Panc1 (cell line): ENCODE results near the gene RAD23A. TPM values are rescaled to one million over a fixed set of nuclear protein-coding genes. Genes with fewer than 3 reads are reported as not detected.
A peak's percentile ranks its signal among the peaks of the same experiment; 100 is the strongest.

Experiments used
- ATAC-seq: fragments of 200-7000 bp; cut with Tn5 transposase; 2 replicates; pipeline ENCODE4 v1.9.1; 2020; ENCODE audit warnings: mild to moderate bottlenecking, moderate library complexity
- BruUV-seq: library from RNA; stranded (reverse); fragments of 400-500 nt; replicated peaks from 2 replicates; lab custom pipeline; 2021; lab: Mats Ljungman, UMichigan
- CTCF ChIA-PET: fragments of 300-600 bp; sonication (Branson Sonifier 250); formaldehyde crosslinking; loops from one replicate; lab custom pipeline; 2022; ENCODE audit warnings: antibody characterized with exemption; lab: Charles Lee
- POLR2A ChIA-PET: fragments of 300-600 bp; sonication (Branson Sonifier 250); formaldehyde crosslinking; loops from one replicate; lab custom pipeline; 2022; ENCODE audit warnings: antibody characterized with exemption; lab: Charles Lee
- DNase-seq: peaks from one replicate; pipeline ENCODE4 v3.0.0-alpha.2; 2010; ENCODE audit warnings: low read depth, low spot score
- H3K27ac ChIP-seq: 2 replicates; pipeline ENCODE4 v1.5.1; 2011; ENCODE audit warnings: mild to moderate bottlenecking, low read length, inconsistent platforms
- H3K27me3 ChIP-seq: fragments of 200-500 bp; sonication (Bioruptor generic); 2 replicates; pipeline ENCODE4 v1.6.0; 2014; ENCODE audit warnings: low read length, inconsistent platforms; ENCODE audit not compliant: control insufficient read depth, insufficient read depth
- H3K36me3 ChIP-seq: fragments of 200-500 bp; sonication (Bioruptor generic); 2 replicates; pipeline ENCODE4 v1.5.1; 2014; ENCODE audit warnings: inconsistent platforms, mild to moderate bottlenecking, low read length, moderate library complexity; ENCODE audit not compliant: control insufficient read depth, insufficient read depth
- H3K4me1 ChIP-seq: 2 replicates; pipeline ENCODE4 v1.5.1; 2011; ENCODE audit warnings: inconsistent platforms, mild to moderate bottlenecking, low read length, moderate library complexity; ENCODE audit not compliant: control insufficient read depth, insufficient read depth
- H3K4me3 ChIP-seq, 2 experiments: 2 replicates each; pipeline ENCODE4 v1.5.1; 2011 to 2012; ENCODE audit warnings: low read depth in 2 of 2, low read length in 2 of 2, mild to moderate bottlenecking in 2 of 2, inconsistent platforms in 1 of 2, moderate library complexity in 1 of 2
- H3K9me3 ChIP-seq: fragments of 200-500 bp; sonication (Bioruptor generic); 2 replicates; pipeline ENCODE4 v1.5.1; 2014; ENCODE audit warnings: low read depth, mild to moderate bottlenecking, inconsistent platforms, low read length, moderate library complexity; ENCODE audit not compliant: control insufficient read depth, insufficient read depth
- POLR2AphosphoS5 ChIP-seq: IDR thresholded peaks from 2 replicates; pipeline ENCODE4 v1.6.1; 2012; ENCODE audit warnings: mild to moderate bottlenecking, low read depth, low read length, moderate library complexity
- SIN3A ChIP-seq: IDR thresholded peaks from 2 replicates; pipeline ENCODE4 v1.6.1; 2012; ENCODE audit warnings: low read depth, mild to moderate bottlenecking, low read length, moderate library complexity, borderline replicate concordance; ENCODE audit not compliant: insufficient read depth
- TCF7L2 ChIP-seq: IDR thresholded peaks from 2 replicates; pipeline ENCODE4 v1.6.1; 2011; ENCODE audit warnings: mild to moderate bottlenecking, low read depth, low read length, inconsistent platforms
- in situ Hi-C: cut with HindIII; loops from 2 replicates; pipeline ENCODE4 v1.10.0; 2016; ENCODE audit warnings: low sequenced_read_pairs, low pct_unique_long_range_greater_than_20kb
- intact Hi-C: fragments of 100-400 bp; cut with micrococcal nuclease; formaldehyde crosslinking; loops from one replicate; pipeline ENCODE4 v1.10.0; 2022; ENCODE audit not compliant: unreplicated experiment
- total RNA-seq: library from RNA; stranded (reverse); gene quantifications from one replicate; pipeline ENCODE4 v1.2.1, GENCODE V29; 2021; ENCODE audit not compliant: unreplicated experiment
- TF ChIP-seq, protein P1 (sequence below), 2 experiments: IDR thresholded peaks; 2 replicates each; pipeline ENCODE4 v1.6.1; 2011 to 2012; ENCODE audit warnings: low read depth in 2 of 2, control low read depth in 1 of 2, low read length in 1 of 2, mild to moderate bottlenecking in 1 of 2, moderate library complexity in 1 of 2; ENCODE audit not compliant: insufficient read depth in 1 of 2
- TF ChIP-seq, protein P2 (sequence below): fragments of 450-650 bp; IDR thresholded peaks from 2 replicates; pipeline ENCODE4 v1.5.1; 2017; ENCODE audit warnings: mild to moderate bottlenecking

Gene RAD23A
- total RNA-seq, 1 experiment from 2014 or later: 111 TPM

DNA sequence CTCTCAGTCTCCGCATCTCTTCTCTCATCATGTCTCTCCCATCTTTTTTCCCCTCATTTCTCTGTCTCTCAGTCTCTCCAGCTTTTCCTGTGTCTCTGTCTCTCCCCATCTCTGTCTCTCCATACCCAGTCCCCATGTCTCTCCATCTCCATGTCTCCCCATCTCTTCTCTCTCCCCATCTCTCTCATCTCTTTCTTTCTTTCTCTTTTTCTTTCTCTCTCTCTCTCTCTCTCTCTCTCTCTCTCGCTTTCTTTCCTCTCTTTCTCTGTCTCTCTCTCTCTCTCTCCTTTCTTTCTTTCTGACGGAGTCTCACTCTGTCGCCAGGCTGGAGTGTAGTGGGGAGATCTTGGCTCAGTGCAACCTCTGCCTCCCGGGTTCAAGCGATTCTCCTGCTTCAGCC is 37.0 kb downstream of the RAD23A start:
- no peaks in the 10 kb centered on the region for H3K36me3 ChIP-seq
- H3K27ac ChIP-seq: peak overlapping the region; percentile 48; the same call in 1 of the 2 replicates
- H3K4me1 ChIP-seq: peaks cover 12% of the 10 kb centered on the region
- ATAC-seq (no peak), DNase-seq (no peak)
- no peaks in the 10 kb centered on the region for H3K9me3 ChIP-seq
- no peak overlapping the region for H3K4me3 ChIP-seq
- intact Hi-C loops (loop anchor here (10.0 kb wide), 1 partner anchor 52 kb away; no protein-coding TSS in a partner anchor), in situ Hi-C loops (no loop called here)
- H3K27me3 ChIP-seq: no peaks in the 10 kb centered on the region
- TF ChIP-seq, protein P1, sequence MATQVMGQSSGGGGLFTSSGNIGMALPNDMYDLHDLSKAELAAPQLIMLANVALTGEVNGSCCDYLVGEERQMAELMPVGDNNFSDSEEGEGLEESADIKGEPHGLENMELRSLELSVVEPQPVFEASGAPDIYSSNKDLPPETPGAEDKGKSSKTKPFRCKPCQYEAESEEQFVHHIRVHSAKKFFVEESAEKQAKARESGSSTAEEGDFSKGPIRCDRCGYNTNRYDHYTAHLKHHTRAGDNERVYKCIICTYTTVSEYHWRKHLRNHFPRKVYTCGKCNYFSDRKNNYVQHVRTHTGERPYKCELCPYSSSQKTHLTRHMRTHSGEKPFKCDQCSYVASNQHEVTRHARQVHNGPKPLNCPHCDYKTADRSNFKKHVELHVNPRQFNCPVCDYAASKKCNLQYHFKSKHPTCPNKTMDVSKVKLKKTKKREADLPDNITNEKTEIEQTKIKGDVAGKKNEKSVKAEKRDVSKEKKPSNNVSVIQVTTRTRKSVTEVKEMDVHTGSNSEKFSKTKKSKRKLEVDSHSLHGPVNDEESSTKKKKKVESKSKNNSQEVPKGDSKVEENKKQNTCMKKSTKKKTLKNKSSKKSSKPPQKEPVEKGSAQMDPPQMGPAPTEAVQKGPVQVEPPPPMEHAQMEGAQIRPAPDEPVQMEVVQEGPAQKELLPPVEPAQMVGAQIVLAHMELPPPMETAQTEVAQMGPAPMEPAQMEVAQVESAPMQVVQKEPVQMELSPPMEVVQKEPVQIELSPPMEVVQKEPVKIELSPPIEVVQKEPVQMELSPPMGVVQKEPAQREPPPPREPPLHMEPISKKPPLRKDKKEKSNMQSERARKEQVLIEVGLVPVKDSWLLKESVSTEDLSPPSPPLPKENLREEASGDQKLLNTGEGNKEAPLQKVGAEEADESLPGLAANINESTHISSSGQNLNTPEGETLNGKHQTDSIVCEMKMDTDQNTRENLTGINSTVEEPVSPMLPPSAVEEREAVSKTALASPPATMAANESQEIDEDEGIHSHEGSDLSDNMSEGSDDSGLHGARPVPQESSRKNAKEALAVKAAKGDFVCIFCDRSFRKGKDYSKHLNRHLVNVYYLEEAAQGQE (IDR thresholded peaks at IDR 0.05; ENCODE audit: insufficient read depth in 1 of 2, low read depth in 2 of 2, low read length in 1 of 2): no peak
- TF ChIP-seq TCF7L2 (no peak), SIN3A (no peak), POLR2AphosphoS5 (no peak)
- TF ChIP-seq, protein P2, sequence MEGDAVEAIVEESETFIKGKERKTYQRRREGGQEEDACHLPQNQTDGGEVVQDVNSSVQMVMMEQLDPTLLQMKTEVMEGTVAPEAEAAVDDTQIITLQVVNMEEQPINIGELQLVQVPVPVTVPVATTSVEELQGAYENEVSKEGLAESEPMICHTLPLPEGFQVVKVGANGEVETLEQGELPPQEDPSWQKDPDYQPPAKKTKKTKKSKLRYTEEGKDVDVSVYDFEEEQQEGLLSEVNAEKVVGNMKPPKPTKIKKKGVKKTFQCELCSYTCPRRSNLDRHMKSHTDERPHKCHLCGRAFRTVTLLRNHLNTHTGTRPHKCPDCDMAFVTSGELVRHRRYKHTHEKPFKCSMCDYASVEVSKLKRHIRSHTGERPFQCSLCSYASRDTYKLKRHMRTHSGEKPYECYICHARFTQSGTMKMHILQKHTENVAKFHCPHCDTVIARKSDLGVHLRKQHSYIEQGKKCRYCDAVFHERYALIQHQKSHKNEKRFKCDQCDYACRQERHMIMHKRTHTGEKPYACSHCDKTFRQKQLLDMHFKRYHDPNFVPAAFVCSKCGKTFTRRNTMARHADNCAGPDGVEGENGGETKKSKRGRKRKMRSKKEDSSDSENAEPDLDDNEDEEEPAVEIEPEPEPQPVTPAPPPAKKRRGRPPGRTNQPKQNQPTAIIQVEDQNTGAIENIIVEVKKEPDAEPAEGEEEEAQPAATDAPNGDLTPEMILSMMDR: no peak
- ChIA-PET POLR2A (interaction anchor here (0.7 kb wide), 1 partner anchor 9 kb away, joined by 3 read pairs; no protein-coding TSS in a partner anchor), CTCF (interaction anchor here (0.6 kb wide), 2 partner anchors 91 to 109 kb away, joined by 3 to 9 read pairs; no protein-coding TSS in a partner anchor)
- BruUV-seq: no TSS peak

DNA sequence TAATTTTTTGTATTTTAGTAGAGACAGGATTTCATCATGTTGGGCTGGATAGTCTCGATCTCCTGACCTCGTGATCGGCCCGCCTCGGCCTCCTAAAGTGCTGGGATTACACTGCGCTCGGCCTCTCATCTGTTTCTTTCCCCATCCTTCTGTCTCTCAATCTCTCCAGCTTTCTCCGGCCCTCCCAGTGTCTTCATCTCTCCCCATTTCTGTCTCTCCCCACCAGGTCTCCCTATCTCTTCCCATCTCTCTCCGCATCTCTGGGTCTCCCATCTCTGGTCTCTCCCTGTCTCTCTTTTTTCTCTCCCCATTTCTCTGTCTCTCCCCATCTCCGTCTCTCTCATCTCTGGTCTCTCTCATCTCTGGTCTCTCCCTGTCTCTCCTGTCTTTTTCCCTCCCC is 37.4 kb downstream of the RAD23A start:
- BruUV-seq: no TSS peak
- Histone ChIP-seq H3K4me3 (peak overlapping the region; percentile 36 to 51), H3K27ac (peak overlapping the region; percentile 48; the same call in 1 of the 2 replicates), H3K4me1 (peaks cover 12% of the 10 kb centered on the region), H3K9me3 (no peaks in the 10 kb centered on the region), H3K36me3 (no peaks in the 10 kb centered on the region), H3K27me3 (no peaks in the 10 kb centered on the region)
- intact Hi-C loops: loop anchor here (10.0 kb wide), 1 partner anchor 52 kb away; no protein-coding TSS in a partner anchor
- TF ChIP-seq, protein P1 (IDR thresholded peaks at IDR 0.05; ENCODE audit: insufficient read depth in 1 of 2, low read depth in 2 of 2, low read length in 1 of 2): no peak
- TF ChIP-seq TCF7L2 (no peak), SIN3A (no peak), POLR2AphosphoS5 (no peak)
- TF ChIP-seq, protein P2: no peak
- DNase-seq (no peak), ATAC-seq (0 out of 2 replicates have a peak, but pooled peaks have one; percentile 3)
- ChIA-PET POLR2A (interaction anchor here (0.7 kb wide), 1 partner anchor 9 kb away, joined by 3 read pairs; no protein-coding TSS in a partner anchor), CTCF (interaction anchor here (0.6 kb wide), 2 partner anchors 90 to 109 kb away, joined by 3 to 9 read pairs; no protein-coding TSS in a partner anchor)
- in situ Hi-C loops: no loop called here
